Activated CD4-positive, alpha-beta T cell treated with anti-CD3 and anti-CD28 coated beads for 36 hours (primary cell): ENCODE results near the gene BRME1. TPM values are rescaled to one million over a fixed set of nuclear protein-coding genes. Genes with fewer than 3 reads are reported as not detected.

ENCODE experiments used
- ATAC-seq: fragments of 200-7000 bp; cut with Tn5 transposase; one replicate; pipeline ENCODE4 v1.10.0; 2021; ENCODE audit warnings: mild to moderate bottlenecking, moderate library complexity
- CTCF ChIA-PET: fragments of 350-600 bp; sonication (Branson Sonifier 250); formaldehyde crosslinking; loops from one replicate; lab custom pipeline; 2021; ENCODE audit warnings: antibody characterized with exemption; lab: Charles Lee
- POLR2A ChIA-PET: fragments of 350-600 bp; sonication (Branson Sonifier 250); formaldehyde crosslinking; loops from one replicate; lab custom pipeline; 2021; ENCODE audit warnings: antibody characterized with exemption, inconsistent platforms; lab: Charles Lee
- DNase-seq: peaks from one replicate; pipeline ENCODE4 v3.0.0-alpha.2; 2020
- H3K27ac Mint-ChIP-seq: one replicate; pipeline ENCODE4 v1.8.0; 2021; ENCODE audit warnings: mixed read lengths
- H3K27me3 Mint-ChIP-seq: one replicate; pipeline ENCODE4 v1.8.0; 2021; ENCODE audit warnings: mixed read lengths
- H3K36me3 Mint-ChIP-seq: one replicate; pipeline ENCODE4 v1.8.0; 2021; ENCODE audit warnings: low read depth, mixed read lengths
- H3K4me1 Mint-ChIP-seq: one replicate; pipeline ENCODE4 v1.8.0; 2021; ENCODE audit warnings: mixed read lengths
- H3K4me3 Mint-ChIP-seq: one replicate; pipeline ENCODE4 v1.8.0; 2021; ENCODE audit warnings: mild to moderate bottlenecking, moderate library complexity, mixed read lengths
- H3K9me3 Mint-ChIP-seq: one replicate; pipeline ENCODE4 v1.8.0; 2021; ENCODE audit warnings: low read depth, mixed read lengths
- intact Hi-C, 2 experiments: fragments of 100-400 bp; cut with DNase I in 1 of 2; cut with micrococcal nuclease in 1 of 2; formaldehyde crosslinking; loops; one replicate each; pipeline versions ENCODE4 v1.14.2 to v1.15.1; 2022 to 2024; cut with DNase I, micrococcal nuclease
- total RNA-seq, 2 experiments: library from RNA; stranded (reverse); gene quantifications; one replicate each; pipeline ENCODE4 v1.2.3, GENCODE V29; 2021

BRME1 gene
- total RNA-seq, 2 experiments from 2014 or later: 5.3 to 5.5 TPM

GRCh38 chr19:13844130-13844631 lies 61.7 kb downstream of the BRME1 start:
- H3K4me1 Mint-ChIP-seq: peaks cover 53% of the 10 kb centered on the region

DNA sequence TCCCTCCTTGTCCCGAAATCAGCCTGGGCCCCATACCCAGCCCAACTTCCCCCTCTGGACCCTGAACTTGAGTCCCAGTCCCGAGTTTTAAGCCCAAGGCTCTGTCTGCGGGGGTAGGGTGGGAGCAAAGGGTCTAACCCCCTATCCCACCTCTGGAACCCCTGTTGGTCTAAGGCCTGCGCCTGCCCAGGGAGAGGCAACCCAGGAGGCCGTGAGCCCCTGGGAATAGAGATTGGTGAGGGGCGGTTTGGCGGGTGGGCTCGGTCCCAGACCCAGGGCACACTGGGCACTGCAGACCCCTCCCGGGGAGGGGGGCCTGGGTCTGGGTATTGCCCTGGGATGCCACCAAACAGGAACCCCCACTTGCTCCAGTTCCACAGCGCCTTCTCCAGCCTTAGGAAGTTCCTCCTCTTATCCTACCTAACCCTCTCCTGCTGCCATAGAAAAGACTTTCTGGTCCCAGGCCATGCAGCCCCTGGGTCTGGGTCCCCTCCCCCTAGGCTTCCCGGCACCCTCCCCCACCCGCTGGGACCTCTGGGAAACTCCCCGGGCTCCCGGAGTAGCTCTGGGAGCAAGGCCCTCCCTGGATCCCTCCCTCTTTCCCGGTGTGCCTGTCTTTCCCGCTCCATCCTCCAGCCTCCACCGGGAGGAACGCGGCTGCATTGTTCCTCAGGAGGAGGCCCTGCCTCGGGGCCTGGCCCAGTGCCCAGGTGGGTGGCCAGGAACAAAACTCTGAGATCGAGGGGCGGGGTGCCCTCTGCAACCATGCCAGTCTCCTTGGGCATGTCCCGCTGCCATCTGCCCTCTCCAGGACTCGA lies 62.6 kb downstream of the BRME1 start:
- ChIA-PET CTCF (no interaction called here), POLR2A (no interaction called here)
- intact Hi-C loops: loop anchor here (2.0 to 10.0 kb wide), 3 partner anchors 675 to 1055 kb away; partner anchors contain the start of genes DNAJB1 (in 1 of the 2), IER2 (in 1 of the 2) and STX10 (in 1 of the 2)
- H3K9me3 Mint-ChIP-seq: no peaks in the 10 kb centered on the region
- DNase-seq: no peak
- H3K27me3 Mint-ChIP-seq: no peaks in the 10 kb centered on the region
- H3K4me3 Mint-ChIP-seq: peak overlapping the region; percentile 94
- no peak for ATAC-seq
- H3K27ac Mint-ChIP-seq: peak overlapping the region; percentile 93
- H3K4me1 Mint-ChIP-seq: peaks cover 54% of the 10 kb centered on the region
- peaks cover 26% of the 10 kb centered on the region for H3K36me3 Mint-ChIP-seq

More at GRCh38 chr19:13844130-13844631, 61.7 kb downstream of the BRME1 start:
- Mint-ChIP-seq H3K36me3 (peaks cover 22% of the 10 kb centered on the region), H3K27ac (peak overlapping the region; percentile 75), H3K27me3 (no peaks in the 10 kb centered on the region), H3K4me3 (peak overlapping the region; percentile 94), H3K9me3 (no peaks in the 10 kb centered on the region)
- CTCF ChIA-PET: no interaction called here
- intact Hi-C loops: loop anchor here in 1 of 2 experiments (10.0 kb wide), 1 partner anchor 689 kb away; the partner anchor contains the start of genes IER2 and STX10
- POLR2A ChIA-PET: no interaction called here
- ATAC-seq: no peak
- no peak for DNase-seq

GRCh38 chr19:13842291-13843103 lies 63.4 kb downstream of the BRME1 start:
- Mint-ChIP-seq H3K4me1 (peaks cover 56% of the 10 kb centered on the region), H3K27me3 (no peaks in the 10 kb centered on the region), H3K9me3 (no peaks in the 10 kb centered on the region), H3K27ac (peak overlapping the region; percentile 93), H3K4me3 (peak overlapping the region; percentile 94), H3K36me3 (peaks cover 28% of the 10 kb centered on the region)
- intact Hi-C loops: loop anchor here (2.0 to 10.0 kb wide), 3 partner anchors 676 to 1054 kb away; partner anchors contain the start of genes DNAJB1 (in 1 of the 2), IER2 (in 1 of the 2) and STX10 (in 1 of the 2)
- DNase-seq (peak; percentile 77), ATAC-seq (no peak)
- CTCF ChIA-PET: no interaction called here
- POLR2A ChIA-PET: interaction anchor here (1.1 kb wide), 1 partner anchor 19 kb away, joined by 3 read pairs; no protein-coding TSS in a partner anchor

DNA sequence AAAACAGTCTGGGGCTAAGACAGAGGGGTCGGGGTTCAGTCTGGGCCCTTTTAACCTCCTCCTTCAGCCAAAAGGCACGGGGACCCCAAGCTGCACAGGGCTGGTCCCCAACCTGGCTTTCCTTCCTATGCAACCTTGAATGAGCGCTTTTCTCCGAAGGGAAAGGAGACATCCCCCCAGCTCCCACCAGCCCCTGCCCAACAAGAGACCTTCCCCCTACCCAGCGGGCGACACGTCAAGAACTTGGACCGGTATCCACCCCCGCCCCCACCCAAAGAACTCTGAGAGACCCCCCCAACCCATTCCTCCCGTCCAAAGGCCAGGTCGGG lies 64.0 kb downstream of the BRME1 start:
- Mint-ChIP-seq H3K4me1 (peaks cover 60% of the 10 kb centered on the region), H3K36me3 (peaks cover 32% of the 10 kb centered on the region), H3K27me3 (no peaks in the 10 kb centered on the region), H3K9me3 (no peaks in the 10 kb centered on the region), H3K4me3 (peak overlapping the region; percentile 94), H3K27ac (peak overlapping the region; percentile 93)
- ATAC-seq (no peak), DNase-seq (no peak)
- intact Hi-C loops: loop anchor here (2.0 to 10.0 kb wide), 3 partner anchors 677 to 1053 kb away; partner anchors contain the start of genes DNAJB1 (in 1 of the 2), IER2 (in 1 of the 2) and STX10 (in 1 of the 2)
- POLR2A ChIA-PET: interaction anchor here (1.1 kb wide), 1 partner anchor 20 kb away, joined by 3 read pairs; no protein-coding TSS in a partner anchor
- CTCF ChIA-PET: no interaction called here

GRCh38 chr19:13841086-13841961 lies 64.6 kb downstream of the BRME1 start:
- Mint-ChIP-seq H3K36me3 (peaks cover 32% of the 10 kb centered on the region), H3K9me3 (no peaks in the 10 kb centered on the region), H3K4me1 (peaks cover 59% of the 10 kb centered on the region), H3K27ac (peak overlapping the region; percentile 93), H3K27me3 (no peaks in the 10 kb centered on the region), H3K4me3 (peak overlapping the region; percentile 94)
- ATAC-seq (no peak), DNase-seq (peak; percentile 61)
- intact Hi-C loops: loop anchor here in 1 of 2 experiments (10.0 kb wide), 1 partner anchor 687 kb away; the partner anchor contains the start of genes IER2 and STX10
- ChIA-PET CTCF (no interaction called here), POLR2A (interaction anchor here (1.1 kb wide), 1 partner anchor 21 kb away, joined by 3 read pairs; no protein-coding TSS in a partner anchor)

DNA sequence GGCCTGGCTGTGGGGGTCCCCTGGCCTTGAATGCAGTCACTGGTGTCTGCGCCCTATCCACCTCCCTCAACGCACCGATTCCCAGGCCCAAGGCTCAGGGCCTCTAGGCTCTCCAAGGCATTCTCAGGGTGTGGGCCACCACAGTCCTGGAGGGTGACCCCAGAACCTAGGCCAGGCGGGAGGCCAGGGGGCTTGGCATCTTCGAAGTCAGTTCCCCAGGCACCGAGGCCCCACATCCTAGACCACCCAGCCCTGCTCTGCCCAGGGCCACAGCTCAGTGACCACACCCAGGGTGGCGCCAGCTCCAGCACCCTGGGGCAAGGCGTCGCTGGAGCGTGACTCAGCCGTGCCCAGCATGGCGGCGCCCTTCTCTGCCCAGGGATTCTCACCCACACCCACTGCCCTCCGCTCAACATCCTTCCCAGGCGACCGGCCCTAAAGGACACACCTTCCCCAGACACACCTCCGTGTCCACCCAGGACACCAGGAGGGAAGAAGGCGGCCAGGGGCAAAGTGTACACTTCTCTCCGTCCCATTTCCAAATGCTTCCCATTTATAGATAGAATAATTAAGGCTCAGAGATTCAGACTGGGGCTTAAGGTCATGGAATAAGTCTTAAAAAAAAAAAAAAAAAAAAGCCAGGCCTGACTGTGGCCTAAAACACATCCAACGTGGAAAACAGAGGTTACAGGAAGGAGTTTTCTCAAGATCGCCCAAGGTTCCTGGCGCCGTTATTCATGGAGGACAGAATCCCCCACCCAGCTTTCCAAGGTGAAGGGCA lies 65.4 kb downstream of the BRME1 start:
- H3K4me1 Mint-ChIP-seq: peaks cover 58% of the 10 kb centered on the region
- peaks cover 36% of the 10 kb centered on the region for H3K36me3 Mint-ChIP-seq
- POLR2A ChIA-PET: interaction anchor here (1.0 kb wide), 1 partner anchor 21 kb away, joined by 6 read pairs; no protein-coding TSS in a partner anchor
- intact Hi-C loops: loop anchor here in 1 of 2 experiments (10.0 kb wide), 1 partner anchor 686 kb away; the partner anchor contains the start of genes IER2 and STX10
- ATAC-seq: no peak
- DNase-seq: peak; percentile 68
- peak overlapping the region; percentile 94 for H3K4me3 Mint-ChIP-seq
- H3K27ac Mint-ChIP-seq: peak overlapping the region; percentile 93
- H3K9me3 Mint-ChIP-seq: no peaks in the 10 kb centered on the region
- no peaks in the 10 kb centered on the region for H3K27me3 Mint-ChIP-seq
- CTCF ChIA-PET: interaction anchor here (1.4 kb wide), 2 partner anchors 18 to 22 kb away, joined by 3 to 9 read pairs; no protein-coding TSS in a partner anchor

DNA sequence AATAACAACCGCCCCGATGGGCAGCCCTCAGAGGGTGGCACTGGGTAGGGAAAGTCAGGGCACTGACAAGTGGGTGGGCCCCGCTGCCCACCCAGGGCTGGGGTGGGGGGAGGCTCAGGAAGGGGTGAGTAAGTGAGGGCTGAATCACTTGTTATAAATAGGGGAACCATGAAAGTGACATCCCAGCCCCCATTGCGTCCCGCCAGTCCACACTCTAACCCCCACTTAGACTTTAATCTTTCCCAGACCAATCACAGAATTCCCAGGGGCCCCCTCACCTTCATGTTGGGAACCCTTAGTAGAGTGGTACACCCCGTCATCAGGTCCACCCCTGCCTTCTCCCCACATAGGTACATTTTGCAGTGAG lies 66.0 kb downstream of the BRME1 start:
- H3K4me3 Mint-ChIP-seq: peak overlapping the region; percentile 94
- ChIA-PET CTCF (interaction anchor here (0.7 to 1.4 kb wide), 5 partner anchors 10 to 110 kb away, joined by 3 to 9 read pairs (median 3); no protein-coding TSS in a partner anchor), POLR2A (interaction anchor here (1.0 to 1.3 kb wide), 2 partner anchors 7 to 21 kb away, joined by 3 to 6 read pairs; no protein-coding TSS in a partner anchor)
- intact Hi-C loops: loop anchor here (1.0 to 10.0 kb wide), 8 partner anchors 7 to 687 kb away; partner anchors contain the start of genes ZSWIM4 (in 2 of the 2), C19orf53 (in 1 of the 2), IER2 (in 1 of the 2) and RFX1 (in 1 of the 2)
- H3K27me3 Mint-ChIP-seq: no peaks in the 10 kb centered on the region
- H3K4me1 Mint-ChIP-seq: peaks cover 57% of the 10 kb centered on the region
- ATAC-seq (peak; percentile 13), DNase-seq (no peak)
- no peaks in the 10 kb centered on the region for H3K9me3 Mint-ChIP-seq
- H3K27ac Mint-ChIP-seq: peak overlapping the region; percentile 93
- H3K36me3 Mint-ChIP-seq: peaks cover 41% of the 10 kb centered on the region

DNA sequence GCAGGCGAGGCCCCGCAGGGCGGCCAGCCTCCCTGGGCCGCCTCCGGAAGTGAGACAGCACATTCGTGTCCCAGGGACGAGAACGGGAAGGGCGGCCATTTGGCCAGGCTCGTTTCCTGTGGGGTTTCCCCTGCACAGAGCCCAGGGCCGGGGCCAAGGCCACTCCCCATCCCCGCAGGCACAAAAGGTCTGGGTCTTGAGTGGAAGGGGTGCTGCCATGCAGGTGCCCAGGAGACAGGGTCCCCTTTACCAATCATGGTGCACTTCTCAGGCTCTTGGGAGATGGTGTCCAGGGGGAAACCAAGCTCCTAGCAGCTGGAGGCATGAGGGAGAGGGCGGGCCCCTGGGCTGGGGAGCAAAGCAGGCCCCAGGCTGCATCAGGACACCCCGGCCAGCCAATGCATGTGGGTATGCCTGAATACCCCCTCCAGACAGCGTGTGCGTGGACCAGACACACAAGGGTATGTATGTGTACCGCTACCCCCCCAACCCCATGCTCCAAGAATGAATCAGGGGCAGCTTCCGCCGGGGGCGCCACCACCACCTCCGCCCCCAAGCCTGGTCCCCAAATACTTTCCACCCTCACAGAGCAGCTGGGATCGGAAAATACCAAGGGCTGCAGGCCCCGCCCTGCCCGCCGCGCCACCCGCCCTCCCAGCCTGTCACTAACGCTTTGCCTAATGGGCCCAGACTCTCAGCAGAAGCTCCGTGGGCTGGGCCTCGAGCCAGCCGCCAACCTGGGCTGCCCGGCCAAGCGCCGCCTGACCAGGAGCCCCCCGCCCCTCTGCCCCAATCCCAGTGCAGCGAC lies 66.6 kb downstream of the BRME1 start:
- H3K9me3 Mint-ChIP-seq: no peaks in the 10 kb centered on the region
- CTCF ChIA-PET: interaction anchor here (0.5 to 1.4 kb wide), 7 partner anchors 10 to 606 kb away, joined by 3 to 9 read pairs (median 3); partner anchors contain the start of gene C19orf53
- peaks cover 43% of the 10 kb centered on the region for H3K36me3 Mint-ChIP-seq
- POLR2A ChIA-PET: interaction anchor here (0.7 to 1.3 kb wide), 3 partner anchors 8 to 568 kb away, joined by 3 to 6 read pairs (median 3); no protein-coding TSS in a partner anchor
- H3K27ac Mint-ChIP-seq: peak overlapping the region; percentile 95
- intact Hi-C loops: loop anchor here (1.0 to 5.0 kb wide), 7 partner anchors 8 to 687 kb away; partner anchors contain the start of genes ZSWIM4 (in 2 of the 2), C19orf53 (in 1 of the 2) and RFX1 (in 1 of the 2)
- ATAC-seq (peak; percentile 68), DNase-seq (peak; percentile 96)
- peaks cover 54% of the 10 kb centered on the region for H3K4me1 Mint-ChIP-seq
- H3K4me3 Mint-ChIP-seq: peak overlapping the region; percentile 94
- no peaks in the 10 kb centered on the region for H3K27me3 Mint-ChIP-seq
